Measurements from ENCODE around the gene CCDC102A.

The CCDC102A gene

DNA sequence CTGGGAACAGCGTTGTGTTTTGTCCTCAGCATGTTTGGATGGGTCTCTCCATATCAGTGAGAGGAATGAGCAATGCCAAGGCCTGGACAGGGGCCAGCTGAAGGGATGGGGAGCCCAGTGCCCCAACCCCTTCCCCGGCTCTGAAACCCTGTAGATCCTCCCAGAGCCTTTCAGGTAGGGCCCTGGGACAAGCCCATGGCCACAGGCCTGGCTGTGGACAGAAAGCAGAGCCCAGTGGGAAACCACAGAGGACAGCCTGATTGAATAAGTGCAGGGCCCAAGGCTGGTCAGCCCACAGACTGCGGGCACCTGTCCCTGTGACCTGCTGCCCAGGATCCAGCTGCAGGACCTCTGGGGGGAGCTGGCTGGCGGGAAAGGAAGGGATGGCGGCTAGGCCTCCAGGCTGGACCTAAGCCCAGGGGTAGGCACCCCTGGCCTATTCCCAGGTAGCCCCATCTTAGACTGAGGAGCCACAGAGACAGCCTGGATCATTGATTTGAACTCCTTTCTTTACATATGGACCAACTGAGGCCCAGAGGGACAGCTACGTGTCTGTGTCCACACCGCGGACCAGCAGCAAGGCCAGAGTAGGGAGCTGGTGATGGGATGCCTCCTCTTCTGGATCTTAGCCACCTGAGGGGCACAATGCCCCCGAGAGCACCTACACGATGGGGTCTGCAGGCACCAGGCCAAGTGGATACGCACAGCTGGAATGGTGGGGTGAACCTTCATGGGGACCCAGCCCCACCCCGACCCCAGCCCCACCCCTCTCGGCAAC is 1.3 kb downstream of the CCDC102A start:
- Mint-ChIP-seq H3K4me1 (ENCODE audit: low read depth) (peaks cover 76% of the 10 kb centered on the region), H3K27me3 (no peaks in the 10 kb centered on the region), H3K9me3 (no peaks in the 10 kb centered on the region), H3K4me3 (peak overlapping the region; percentile 86), H3K36me3 (ENCODE audit: low read depth) (no peaks in the 10 kb centered on the region), H3K27ac (peak overlapping the region; percentile 74)

DNA sequence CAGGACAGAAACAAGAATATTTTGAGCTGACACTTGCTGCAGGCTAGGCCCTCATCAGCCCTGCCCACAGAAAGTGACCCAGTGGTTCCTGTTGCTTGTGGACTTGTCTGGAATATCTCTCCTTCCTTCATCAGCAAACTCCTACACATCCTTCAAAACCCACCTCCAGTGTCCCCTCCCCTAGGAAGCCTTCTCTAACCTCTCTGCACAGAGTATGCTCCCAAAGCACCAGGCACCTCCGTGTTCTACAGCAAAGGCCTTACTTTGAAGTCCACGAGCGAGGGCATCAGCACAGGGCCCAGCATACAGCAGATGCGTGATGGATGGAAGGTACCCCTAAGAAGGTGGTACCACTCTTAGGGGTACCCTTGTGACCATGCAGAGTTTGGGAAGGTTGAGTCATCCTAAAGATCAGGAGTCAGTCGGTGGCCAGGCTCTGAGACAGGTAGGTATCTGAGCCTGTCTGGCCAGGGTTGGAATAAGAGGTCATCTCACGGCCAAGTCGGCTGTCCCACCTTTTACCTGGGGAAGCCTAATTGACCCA is 2.0 kb downstream of the CCDC102A start:
- H3K27me3 Mint-ChIP-seq: no peaks in the 10 kb centered on the region
- peaks cover 82% of the 10 kb centered on the region for H3K4me1 Mint-ChIP-seq (ENCODE audit: low read depth)
- peaks cover 4% of the 10 kb centered on the region for H3K36me3 Mint-ChIP-seq (ENCODE audit: low read depth)
- H3K27ac Mint-ChIP-seq: peak overlapping the region; percentile 59
- H3K9me3 Mint-ChIP-seq: no peaks in the 10 kb centered on the region
- peak overlapping the region; percentile 35 for H3K4me3 Mint-ChIP-seq

DNA sequence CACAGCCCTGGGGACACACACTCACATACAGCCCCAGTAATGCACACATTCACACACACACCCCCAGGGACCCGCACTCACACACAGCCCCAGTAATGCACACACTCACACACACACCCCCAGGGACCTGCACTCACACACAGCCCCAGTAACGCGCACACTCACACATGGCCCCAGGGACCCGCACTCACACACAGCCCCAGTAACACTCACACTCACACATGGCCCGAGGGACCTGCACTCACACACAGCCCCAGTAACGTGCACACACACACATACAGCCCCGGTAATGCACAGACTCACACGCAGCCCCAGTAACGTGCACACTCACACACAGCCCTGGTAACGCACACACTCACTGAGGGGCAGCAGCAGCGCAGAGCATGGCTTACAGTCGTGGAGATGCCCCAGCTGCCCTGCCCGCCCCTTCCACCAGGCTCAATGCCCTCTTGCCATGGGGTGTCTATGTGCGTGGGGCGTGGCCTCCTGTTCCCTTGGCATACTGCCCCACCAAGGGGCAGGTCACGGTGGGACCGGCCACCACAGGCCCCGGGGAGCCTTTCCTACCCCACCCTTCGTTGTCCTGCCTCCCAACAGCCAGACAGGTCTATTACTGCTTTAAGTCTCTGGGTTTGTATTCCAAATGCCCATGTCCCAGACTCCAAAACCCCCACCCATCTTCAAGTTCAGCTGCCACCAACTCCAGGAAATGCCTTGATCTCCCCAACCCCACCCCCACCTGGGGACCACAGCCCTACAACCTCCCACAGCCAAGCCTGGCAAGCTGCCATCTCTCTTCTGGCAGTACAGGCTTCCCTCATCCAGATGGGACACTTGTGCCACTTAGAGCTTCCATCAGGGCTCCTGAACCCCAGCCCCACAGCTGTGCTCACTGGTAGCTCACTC is 2.7 kb downstream of the CCDC102A start:
- peak overlapping the region; percentile 66 for H3K27ac Mint-ChIP-seq
- no peaks in the 10 kb centered on the region for H3K27me3 Mint-ChIP-seq
- H3K9me3 Mint-ChIP-seq: no peaks in the 10 kb centered on the region
- peaks cover 77% of the 10 kb centered on the region for H3K4me1 Mint-ChIP-seq (ENCODE audit: low read depth)
- peak overlapping the region; percentile 35 for H3K4me3 Mint-ChIP-seq
- peaks cover 5% of the 10 kb centered on the region for H3K36me3 Mint-ChIP-seq (ENCODE audit: low read depth)

DNA sequence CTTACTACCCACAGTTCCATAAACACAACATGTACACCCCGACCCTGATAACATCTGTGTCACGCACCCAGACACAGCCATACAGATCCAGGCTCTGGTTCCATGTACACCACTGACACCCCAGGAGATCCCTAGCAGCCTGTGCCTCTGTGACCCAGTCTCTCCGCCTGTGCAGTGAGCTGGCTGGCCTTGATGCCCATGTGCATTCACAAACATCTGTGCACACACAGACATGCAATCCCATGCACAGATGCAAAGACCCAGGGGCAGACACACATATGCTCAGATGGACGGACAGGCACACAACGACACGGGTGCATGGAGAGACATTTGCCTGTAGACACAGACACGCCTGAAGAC is 4.1 kb downstream of the CCDC102A start:
- Mint-ChIP-seq H3K9me3 (no peaks in the 10 kb centered on the region), H3K36me3 (ENCODE audit: low read depth) (peaks cover 5% of the 10 kb centered on the region), H3K27ac (no peak overlapping the region), H3K27me3 (no peaks in the 10 kb centered on the region), H3K4me1 (ENCODE audit: low read depth) (peaks cover 63% of the 10 kb centered on the region), H3K4me3 (no peak overlapping the region)

DNA sequence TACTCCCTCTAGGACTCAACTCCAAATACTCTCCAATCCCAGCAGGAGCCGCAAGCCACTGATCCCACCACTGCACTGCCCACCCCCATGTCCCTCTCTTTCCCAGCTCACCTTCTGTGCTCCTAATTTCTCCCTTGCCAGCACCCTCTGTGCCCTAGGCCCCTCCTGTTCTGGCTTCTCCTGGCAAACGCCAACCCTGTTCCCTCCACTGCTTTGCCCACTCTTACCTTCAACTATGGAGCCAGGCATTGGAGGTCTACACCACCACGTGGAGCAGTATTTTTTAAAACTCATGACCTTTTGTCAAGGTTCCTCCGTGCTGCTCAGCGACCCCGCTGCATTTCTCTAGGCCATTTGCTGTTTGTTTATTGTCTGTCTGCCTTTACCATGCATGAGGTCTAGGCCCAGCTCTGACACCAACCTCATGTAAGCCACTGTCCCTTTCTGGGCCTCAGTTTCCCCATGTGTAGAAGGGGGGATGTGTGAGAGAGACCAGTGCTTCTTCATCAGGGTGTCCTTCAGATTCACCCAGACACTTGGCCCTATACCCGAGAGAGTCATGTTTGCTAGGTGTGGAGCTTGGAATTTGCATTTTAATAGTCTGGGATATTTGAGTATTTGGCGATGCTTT is 4.6 kb downstream of the CCDC102A start:
- Mint-ChIP-seq H3K27ac (peak overlapping the region; percentile 93), H3K36me3 (ENCODE audit: low read depth) (peaks cover 5% of the 10 kb centered on the region), H3K4me1 (ENCODE audit: low read depth) (peaks cover 59% of the 10 kb centered on the region), H3K4me3 (no peak overlapping the region), H3K27me3 (no peaks in the 10 kb centered on the region), H3K9me3 (no peaks in the 10 kb centered on the region)

DNA sequence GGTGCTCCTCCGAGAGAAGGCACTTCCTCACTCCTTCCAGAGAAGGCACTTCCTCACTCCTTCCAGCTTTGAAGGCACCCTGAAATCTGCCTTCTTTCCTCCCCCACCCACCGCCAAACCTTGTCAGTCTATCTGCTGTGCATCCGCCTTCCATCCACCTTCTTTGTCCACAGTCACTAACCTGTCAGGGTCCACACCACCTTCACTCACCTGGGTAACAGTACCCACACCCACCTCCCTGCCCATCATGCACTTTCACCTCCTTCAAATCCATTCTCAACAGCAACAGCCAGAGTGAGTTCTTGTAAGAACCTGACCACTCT is 5.2 kb downstream of the CCDC102A start:
- Mint-ChIP-seq H3K27ac (peak overlapping the region; percentile 93), H3K9me3 (no peaks in the 10 kb centered on the region), H3K4me1 (ENCODE audit: low read depth) (peaks cover 59% of the 10 kb centered on the region), H3K27me3 (no peaks in the 10 kb centered on the region), H3K36me3 (ENCODE audit: low read depth) (peaks cover 5% of the 10 kb centered on the region), H3K4me3 (no peak overlapping the region)

DNA sequence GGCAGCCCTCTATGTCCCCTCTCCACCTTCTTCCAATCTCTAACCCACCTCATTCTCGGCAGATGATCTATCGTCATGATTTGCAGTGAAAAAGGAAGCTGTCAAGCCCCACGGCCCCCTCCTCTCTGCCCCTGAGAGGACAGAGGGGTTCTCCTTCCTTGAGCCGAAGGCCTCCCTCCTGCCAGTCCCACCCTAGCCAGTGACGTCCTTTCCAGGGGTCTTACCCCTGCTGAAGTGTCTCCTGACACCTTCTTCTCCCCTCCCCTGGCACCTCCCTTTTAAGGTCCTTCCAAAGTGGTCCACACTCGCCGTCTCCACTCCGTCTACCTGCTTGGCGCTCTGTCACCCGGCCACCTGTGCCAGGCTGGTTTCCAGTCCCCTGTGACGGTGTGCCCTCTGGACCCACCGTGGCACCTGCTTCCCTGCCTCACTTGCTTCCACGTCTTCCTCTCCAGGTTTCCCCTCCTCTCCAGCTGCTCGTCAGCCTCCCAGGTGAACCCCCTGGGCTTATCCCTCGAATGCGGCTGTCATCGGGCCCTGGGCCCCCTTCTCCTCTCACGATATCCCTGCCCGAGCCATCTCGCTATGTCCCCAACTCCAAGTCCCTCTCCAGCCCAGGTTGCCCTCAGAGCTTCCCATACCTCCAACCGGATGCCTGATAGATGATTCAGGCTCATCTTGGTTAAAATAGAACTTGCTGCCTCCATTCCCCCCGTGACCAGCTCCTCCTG is 5.7 kb downstream of the CCDC102A start:
- Mint-ChIP-seq H3K27ac (peak overlapping the region; percentile 93), H3K9me3 (no peaks in the 10 kb centered on the region), H3K36me3 (ENCODE audit: low read depth) (peaks cover 5% of the 10 kb centered on the region), H3K4me1 (ENCODE audit: low read depth) (peaks cover 58% of the 10 kb centered on the region), H3K27me3 (no peaks in the 10 kb centered on the region), H3K4me3 (peak overlapping the region; percentile 70)

DNA sequence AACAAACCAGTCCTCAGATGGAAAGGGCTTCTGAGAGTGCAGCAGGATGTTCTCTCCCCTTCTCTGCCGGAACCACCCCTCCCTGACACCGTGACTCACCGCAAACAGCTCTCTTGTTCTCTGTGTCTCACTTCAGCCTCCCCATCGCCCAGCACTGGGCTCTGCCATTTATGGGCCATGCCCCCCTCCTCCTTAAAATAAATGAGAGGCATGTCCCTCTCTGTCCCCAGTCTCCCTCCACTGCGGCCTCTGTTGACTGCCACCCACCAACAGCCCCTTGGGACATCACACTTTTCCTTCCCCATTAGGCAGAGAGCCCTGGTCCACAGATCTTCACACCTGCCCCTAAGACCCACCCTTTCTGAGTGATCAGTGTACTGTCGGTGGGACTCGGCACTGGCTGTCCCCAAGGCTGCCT is 6.3 kb downstream of the CCDC102A start:
- H3K9me3 Mint-ChIP-seq: no peaks in the 10 kb centered on the region
- peak overlapping the region; percentile 70 for H3K4me3 Mint-ChIP-seq
- peaks cover 53% of the 10 kb centered on the region for H3K4me1 Mint-ChIP-seq (ENCODE audit: low read depth)
- H3K27me3 Mint-ChIP-seq: no peaks in the 10 kb centered on the region
- H3K27ac Mint-ChIP-seq: peak overlapping the region; percentile 93
- H3K36me3 Mint-ChIP-seq (ENCODE audit: low read depth): peaks cover 5% of the 10 kb centered on the region

DNA sequence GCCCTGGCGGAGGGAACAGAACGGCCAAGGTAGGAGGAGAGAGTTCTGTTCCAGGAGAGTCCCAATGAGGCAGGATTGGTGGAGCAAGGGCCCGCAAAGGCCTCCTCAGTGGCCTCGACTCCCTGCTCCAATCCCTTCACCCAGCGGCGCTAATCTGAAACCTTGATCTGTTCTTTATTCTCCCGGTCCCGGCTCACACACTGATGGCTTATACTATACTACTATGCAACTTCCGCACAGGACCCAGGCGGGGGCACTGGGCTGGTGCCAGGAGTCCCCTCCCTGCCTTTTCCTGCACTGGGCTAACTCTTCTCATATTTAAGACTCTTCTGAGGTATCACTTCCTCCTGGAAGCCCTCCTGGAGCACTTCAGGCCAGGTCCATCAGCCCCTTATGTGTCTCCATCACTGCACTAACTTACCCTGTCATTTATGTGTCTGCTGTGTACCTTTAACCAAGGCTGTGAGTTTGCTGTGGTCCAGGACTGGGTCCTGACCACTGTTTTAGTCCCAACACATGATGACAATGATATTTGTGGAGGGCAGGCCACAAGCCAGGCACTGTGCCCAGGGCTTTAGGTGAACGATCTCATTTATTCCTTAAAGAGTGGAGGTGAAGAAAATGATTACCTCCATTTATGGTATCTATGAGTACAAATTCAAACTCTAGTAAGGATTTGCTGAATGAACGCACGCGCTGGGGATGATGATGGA is 6.8 kb downstream of the CCDC102A start:
- Mint-ChIP-seq H3K4me3 (peak overlapping the region; percentile 70), H3K27ac (peak overlapping the region; percentile 93), H3K27me3 (no peaks in the 10 kb centered on the region), H3K4me1 (ENCODE audit: low read depth) (peaks cover 49% of the 10 kb centered on the region), H3K36me3 (ENCODE audit: low read depth) (peaks cover 5% of the 10 kb centered on the region), H3K9me3 (no peaks in the 10 kb centered on the region)

DNA sequence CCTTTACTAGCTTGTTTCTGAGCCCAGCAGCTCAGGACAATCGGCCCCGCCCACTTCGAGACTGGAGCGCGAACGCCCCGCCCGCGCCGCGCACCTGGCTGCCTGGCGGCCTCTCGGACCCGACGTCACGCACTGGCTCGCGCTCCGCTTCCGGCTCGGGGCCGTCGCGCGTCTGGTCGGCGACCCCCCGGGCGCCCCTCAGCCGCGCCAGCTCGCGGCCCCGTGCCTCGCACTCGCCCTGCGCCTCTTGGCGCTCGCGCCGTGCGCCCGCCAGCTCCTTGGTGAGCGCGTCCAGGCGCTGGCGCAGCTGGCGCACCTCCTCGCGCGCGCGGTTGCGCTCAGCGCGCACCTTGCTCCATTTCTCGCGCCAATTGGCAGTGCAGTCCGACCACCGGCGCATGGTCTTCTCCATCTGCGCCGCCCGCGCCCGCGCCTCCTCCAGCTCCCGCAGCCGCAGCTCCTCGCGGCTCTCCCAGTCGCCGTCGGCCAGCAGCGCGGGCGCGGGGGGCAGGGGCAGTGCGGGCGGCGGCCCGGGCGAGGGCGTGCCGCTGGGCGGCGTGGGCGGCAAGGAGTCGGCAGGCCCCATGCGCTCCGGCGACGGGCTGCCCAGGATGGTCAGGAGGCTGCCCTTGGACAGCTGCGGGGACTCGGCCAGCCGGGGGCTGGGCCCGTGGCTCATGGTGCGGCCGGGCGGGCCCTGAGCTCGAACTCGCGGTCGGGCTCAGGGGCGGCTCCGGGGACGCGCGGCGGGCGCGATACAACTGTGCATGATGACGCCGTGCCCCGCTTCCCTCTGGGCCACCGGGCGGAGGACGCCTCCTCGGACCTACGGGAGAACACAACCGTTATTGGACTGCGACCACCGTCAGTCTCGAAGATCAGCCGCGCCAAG is 7.6 kb downstream of the CCDC102A start:
- Mint-ChIP-seq H3K27ac (no peak overlapping the region), H3K4me1 (ENCODE audit: low read depth) (peaks cover 41% of the 10 kb centered on the region), H3K4me3 (no peak overlapping the region), H3K9me3 (no peaks in the 10 kb centered on the region), H3K36me3 (ENCODE audit: low read depth) (peaks cover 5% of the 10 kb centered on the region), H3K27me3 (no peaks in the 10 kb centered on the region)

DNA sequence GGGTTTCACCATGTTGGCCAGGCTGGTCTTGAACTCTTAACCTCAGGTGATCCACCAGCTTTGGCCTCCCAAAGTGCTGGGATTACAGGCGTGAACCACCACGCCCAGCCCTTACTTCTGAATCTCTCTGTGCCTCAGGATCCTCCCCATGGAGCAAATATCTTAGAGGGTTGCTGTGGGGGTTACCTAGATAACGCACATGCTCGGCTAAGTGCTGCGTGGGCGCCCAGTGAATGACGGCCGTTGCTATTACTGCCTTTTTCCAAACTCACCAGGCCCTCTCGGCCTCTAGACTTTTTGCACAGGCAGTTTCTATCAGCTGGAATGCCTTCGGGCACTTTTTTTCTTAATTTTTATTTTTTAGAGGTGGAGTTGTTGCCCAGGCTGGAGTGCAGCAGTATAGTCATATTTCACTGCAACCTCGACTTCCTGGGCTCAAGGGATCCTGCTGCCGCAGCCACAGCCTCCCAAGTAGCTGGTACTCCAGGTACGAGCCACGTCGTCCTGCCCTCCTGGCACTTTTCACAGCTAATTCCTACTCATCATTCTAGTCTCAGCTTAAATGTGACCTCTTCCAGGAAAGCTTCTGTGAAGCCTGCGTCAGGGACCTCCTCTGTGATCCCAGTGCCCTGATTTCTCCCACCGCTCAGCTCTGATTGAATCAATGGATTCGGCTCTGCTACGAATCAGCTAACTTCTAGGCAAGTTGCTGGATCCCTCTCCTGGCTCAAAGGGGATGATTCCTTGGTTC is 8.6 kb downstream of the CCDC102A start:
- Mint-ChIP-seq H3K27me3 (no peaks in the 10 kb centered on the region), H3K4me1 (ENCODE audit: low read depth) (peaks cover 35% of the 10 kb centered on the region)

DNA sequence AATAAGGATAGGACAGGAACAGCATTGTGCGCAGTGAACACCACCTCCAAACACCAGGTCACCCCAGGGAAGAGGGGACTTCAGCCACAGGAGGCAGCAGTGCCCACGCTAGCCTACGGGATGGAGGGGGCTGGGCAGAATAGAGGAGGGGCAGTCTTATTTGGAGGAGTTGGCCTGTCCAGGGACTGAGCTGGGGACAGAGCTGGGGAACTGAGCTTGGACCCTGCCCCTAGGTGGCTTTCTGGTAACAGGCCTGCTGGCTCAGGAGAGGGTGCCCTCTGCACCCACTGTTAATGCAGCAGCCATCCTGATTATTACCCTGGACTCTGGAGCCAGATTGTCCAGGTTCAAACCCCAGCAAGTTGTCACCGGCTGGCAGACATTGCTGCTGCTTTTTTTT is 9.3 kb downstream of the CCDC102A start:
- Mint-ChIP-seq H3K27me3 (no peaks in the 10 kb centered on the region), H3K9me3 (no peaks in the 10 kb centered on the region), H3K4me3 (no peak overlapping the region), H3K4me1 (ENCODE audit: low read depth) (peaks cover 29% of the 10 kb centered on the region), H3K36me3 (ENCODE audit: low read depth) (peaks cover 5% of the 10 kb centered on the region), H3K27ac (no peak overlapping the region)

More for the DNA sequence above, 8.6 kb downstream of the CCDC102A start:
- Mint-ChIP-seq H3K27ac (peak overlapping the region; percentile 31), H3K36me3 (ENCODE audit: low read depth) (peaks cover 5% of the 10 kb centered on the region), H3K4me3 (no peak overlapping the region), H3K9me3 (no peaks in the 10 kb centered on the region)

DNA sequence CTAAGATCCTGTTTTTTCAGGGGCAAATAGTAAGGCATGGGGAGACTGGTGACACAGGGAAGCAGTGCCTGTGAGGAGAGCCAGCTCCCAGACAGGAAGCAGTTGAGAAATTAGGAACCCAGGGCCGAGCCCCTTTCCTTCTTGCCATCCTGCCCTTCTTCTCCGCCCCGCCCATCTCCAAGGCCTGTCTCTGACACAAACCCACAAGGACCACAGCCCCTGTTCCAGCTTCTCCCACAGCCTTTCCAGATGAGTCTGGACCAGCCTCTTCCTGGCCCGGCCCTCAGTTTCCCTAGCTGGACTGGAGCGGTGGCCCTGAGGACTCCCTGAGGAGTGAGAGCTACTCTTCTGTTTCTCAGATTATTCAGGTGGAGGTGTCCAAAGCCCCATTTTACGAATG is 9.9 kb downstream of the CCDC102A start:
- H3K27me3 Mint-ChIP-seq: no peaks in the 10 kb centered on the region
- peaks cover 5% of the 10 kb centered on the region for H3K36me3 Mint-ChIP-seq (ENCODE audit: low read depth)
- H3K9me3 Mint-ChIP-seq: no peaks in the 10 kb centered on the region
- H3K4me1 Mint-ChIP-seq (ENCODE audit: low read depth): peaks cover 23% of the 10 kb centered on the region
- no peak overlapping the region for H3K27ac Mint-ChIP-seq
- H3K4me3 Mint-ChIP-seq: no peak overlapping the region
